SH-SY5Y (cell line): Measurements from ENCODE around the gene RHOBTB1.
A peak's percentile ranks its signal among the peaks of the same experiment; 100 is the strongest.

Source experiments
- GATA2 ChIP-seq: IDR thresholded peaks from 2 replicates; pipeline ENCODE4 v1.6.1; 2011; ENCODE audit warnings: mild to moderate bottlenecking, low read depth, low read length
- GATA3 ChIP-seq: IDR thresholded peaks from 2 replicates; pipeline ENCODE4 v1.6.1; 2011; ENCODE audit warnings: low read depth, mild to moderate bottlenecking, low read length, moderate library complexity

The RHOBTB1 gene

DNA sequence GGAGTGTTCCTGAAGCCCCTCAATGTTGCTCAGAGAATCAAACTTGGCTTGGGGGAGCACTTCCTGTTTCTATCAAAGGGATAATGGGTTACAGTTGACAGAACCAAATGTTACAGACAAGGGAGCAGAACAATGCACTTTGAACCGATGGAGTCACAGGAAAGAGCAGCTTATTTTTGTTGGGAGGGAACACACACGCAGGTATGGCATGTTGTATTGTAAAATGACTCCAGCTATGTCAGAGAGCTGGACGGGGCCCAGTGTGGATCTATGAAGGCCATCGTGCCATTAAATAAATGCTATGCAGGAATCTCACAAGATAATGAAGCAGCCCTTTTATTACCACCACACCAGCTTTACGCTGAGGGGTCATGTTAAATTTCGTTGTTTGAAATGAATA, 35.1 kb downstream of the RHOBTB1 start:
- TF ChIP-seq GATA3 (no peak), GATA2 (no peak)

DNA sequence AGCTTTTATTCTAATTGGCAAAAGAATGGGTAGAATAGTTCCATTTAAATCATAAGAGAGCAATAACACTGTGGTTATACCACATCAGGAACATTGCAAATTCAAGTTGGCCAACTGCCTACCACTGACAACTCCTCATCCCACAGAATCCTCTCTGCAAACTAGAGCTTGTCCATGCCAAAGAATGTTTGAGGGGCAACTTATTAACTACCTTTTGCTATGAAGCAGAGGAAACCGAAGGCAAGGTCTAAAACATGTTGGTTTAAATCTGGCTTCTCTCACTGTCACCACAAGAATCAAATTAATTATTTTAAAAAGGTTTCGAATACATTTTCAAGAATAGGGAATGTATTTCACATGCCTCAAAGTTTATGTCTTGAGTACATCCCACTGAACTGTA, 36.0 kb downstream of the RHOBTB1 start:
- TF ChIP-seq GATA2 (no peak), GATA3 (no peak)

DNA sequence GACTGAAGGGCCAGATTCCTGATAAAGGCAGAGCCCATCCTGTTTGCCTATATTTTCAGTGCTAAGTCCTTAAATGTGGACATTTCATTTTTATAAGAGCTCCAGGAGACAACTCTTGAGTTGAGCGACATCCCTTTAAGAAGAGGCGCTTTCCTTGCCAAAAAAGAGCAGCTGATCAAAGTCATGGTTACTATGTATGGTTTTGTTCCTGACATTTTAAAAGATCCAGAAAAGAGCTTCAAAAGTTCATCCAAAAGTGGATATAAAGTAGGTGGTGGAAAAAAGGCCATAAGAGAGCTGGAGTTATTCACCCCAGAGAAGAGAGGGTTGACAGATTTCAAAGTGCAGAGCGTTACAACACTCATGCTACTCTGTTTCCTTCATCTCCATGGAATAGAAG, 36.7 kb downstream of the RHOBTB1 start:
- no peak for TF ChIP-seq GATA3
- no peak for TF ChIP-seq GATA2

DNA sequence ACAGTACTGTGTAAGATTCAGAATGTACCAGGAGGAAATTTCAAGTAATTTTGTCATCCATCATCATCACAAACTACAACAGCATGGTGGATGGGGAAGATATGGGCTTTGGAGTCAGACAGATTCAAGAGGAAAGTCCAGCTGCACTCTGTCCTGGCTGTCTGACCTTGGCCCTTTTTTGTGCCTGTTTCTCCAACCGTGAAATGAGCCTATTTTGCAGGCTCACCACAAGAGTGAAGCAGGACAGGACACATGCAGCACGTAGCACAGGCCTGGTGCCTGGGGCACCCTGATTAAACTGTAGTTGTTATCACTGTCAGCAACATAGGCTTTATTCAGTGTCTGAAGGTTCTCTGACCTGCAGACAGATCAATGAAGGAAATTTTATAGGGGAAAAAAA, 37.6 kb downstream of the RHOBTB1 start:
- TF ChIP-seq GATA2: no peak
- no peak for TF ChIP-seq GATA3

DNA sequence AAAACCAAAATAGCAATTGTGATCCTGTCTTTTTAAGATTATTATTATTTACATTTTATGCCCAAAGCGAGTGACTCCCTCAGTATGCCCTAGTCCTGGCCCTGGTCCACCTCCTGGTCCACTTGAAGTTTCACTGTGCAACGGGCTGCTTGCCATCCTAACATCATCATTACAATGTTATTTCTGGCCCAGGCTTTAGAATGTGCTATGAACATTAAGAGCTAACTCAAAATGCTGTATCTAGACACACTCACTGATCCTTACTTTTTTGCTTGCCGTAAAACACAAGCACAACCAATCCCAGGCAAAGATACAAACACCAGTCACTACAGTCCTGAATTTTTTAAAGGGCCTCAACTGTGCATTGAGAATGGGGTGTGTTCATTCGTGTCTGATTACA, 38.4 kb downstream of the RHOBTB1 start:
- TF ChIP-seq GATA3: no peak
- no peak for TF ChIP-seq GATA2

DNA sequence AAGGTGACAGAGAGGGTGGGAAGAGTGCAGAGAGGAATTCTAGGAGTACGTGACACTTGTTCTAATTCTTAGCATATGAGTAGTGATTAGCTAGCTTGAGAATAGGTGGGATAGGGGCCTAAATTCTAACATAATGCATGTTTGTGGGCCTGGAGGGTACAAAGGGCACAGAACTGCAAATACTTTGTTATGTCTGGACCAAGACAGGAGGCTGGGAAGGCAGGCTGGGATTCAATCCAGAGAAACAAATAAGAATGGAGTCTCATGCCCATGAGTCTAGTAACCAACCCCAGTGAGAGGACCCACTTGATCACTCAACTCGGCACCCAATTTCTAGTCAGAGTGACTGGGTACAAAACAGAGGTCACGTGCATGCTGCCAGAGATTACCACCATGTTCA, 40.9 kb downstream of the RHOBTB1 start:
- TF ChIP-seq GATA3 (no peak), GATA2 (no peak)

DNA sequence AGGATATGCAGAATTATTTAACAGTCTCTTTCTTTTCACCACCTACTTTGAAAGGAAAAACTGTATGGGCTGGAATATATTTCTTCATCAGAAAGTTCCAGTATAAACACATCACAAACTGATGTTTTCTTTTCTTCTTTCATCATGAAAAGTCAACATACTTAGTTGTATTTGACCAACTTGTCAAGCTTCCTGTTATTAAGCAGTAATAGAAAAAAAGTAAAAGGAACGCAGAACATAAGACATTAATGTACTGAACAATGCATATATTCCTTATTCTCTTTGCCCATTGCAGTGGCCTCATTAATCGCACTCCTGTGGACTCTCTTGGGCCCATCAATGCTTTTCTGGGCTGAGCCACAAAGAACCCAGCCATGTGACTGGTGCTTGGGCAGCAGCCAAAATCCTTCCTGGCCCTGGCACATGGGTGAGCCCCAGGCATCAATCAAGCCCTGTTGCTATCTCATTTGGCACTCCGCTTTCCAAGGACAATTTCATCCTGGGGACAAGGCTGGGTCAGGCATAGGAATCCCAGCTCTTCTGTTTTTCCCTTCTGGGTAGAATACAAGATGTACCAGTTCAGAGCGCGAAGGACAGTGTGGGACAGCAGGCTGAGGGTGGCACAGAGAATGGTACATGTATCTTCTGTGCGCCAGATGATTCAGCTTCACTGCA, 42.3 kb downstream of the RHOBTB1 start:
- TF ChIP-seq GATA3 (no peak), GATA2 (peak; percentile 35)

DNA sequence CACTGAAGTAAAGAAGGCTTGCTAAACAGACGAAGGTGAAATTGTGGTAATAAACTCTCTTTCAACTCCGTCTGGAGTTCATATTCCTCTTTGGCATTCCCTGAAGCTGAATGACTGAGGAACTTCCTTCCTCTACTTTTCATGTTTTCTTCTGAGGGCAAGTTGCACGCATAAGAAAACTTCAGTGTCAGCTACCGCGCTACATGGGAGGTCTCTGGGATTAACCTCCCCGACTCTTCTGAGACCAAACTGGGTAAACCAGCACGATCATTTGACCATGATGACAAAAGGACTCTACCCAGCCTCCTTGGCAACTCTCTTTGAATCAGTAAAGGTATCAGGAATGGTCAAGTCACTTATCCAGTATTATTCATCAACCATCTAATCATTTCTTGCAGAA, 44.7 kb downstream of the RHOBTB1 start:
- TF ChIP-seq GATA3 (no peak), GATA2 (no peak)

DNA sequence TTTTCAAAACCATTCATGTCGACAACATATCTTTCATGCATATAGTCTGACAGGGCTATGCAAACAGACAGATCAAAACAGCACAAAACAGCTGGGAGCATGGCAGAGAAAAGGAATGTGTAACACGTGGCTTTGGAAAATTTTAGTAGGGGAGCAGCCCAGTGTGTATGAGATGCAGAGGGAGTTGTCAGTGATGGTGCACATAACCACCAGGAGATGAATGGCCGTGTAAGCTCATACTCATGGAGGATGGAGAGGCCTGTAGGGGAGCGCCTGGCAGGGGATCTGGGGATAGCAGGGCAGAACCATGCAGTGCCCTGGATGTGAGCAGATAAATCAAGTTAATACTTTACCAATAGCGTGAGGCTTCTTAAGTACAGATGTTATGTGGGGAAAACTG, 45.7 kb downstream of the RHOBTB1 start:
- TF ChIP-seq GATA3: no peak
- no peak for TF ChIP-seq GATA2

DNA sequence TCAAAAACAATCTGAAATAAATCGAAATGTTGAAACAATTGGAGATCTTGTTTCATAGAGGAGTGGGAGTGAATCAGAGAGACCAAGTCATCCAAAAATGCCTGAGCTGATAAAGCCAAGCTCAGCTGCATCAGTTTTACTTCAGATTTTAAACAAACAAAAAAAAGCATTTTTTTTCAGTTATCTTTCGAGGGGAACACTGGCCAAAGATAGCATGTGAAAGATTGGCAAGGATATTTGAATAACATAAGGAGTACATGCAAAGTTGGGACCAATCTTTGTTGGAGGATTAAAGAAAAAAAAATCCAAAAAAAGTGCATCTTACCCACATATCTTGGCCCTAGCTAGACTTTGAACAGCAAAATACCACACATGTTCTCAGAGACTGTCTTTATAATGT, 47.2 kb downstream of the RHOBTB1 start:
- no peak for TF ChIP-seq GATA2
- TF ChIP-seq GATA3: no peak

DNA sequence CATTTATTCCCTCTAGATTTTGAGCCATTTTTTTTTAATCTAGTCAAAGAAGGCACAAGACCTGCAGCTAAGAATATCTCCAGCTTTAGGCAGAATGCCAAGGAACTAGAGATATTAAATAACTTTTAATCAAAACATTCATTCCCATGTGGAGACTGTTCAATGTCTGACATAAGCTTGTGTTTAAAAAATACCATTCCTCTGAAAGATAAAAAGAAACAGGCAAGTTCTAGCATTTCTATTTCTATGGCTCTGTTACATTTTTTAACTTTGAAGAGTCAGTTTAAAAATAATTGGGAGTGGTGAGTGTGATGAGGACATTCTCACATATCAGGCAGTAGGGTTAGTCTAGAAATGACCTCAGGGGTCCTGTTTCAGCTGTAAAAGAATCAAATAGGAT, 48.0 kb downstream of the RHOBTB1 start:
- TF ChIP-seq GATA2 (no peak), GATA3 (no peak)

DNA sequence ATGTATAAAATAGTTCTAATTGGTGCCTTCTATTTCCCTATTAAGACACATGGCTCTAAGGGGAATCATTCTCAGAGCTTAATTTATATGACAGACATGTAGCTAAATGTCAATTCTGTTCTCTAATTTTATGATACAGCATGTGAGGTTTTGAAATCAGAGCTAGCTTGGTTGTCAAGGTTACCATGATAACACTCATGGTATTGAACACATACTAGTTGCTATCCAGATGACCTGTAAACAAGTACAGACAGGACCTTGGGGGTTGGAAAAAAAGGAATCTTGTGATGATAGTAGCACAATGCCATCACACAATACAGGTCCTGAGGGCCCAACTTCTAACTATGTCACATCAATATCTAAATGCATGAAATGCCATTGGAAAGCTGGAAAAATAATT, 49.2 kb downstream of the RHOBTB1 start:
- no peak for TF ChIP-seq GATA2
- no peak for TF ChIP-seq GATA3

DNA sequence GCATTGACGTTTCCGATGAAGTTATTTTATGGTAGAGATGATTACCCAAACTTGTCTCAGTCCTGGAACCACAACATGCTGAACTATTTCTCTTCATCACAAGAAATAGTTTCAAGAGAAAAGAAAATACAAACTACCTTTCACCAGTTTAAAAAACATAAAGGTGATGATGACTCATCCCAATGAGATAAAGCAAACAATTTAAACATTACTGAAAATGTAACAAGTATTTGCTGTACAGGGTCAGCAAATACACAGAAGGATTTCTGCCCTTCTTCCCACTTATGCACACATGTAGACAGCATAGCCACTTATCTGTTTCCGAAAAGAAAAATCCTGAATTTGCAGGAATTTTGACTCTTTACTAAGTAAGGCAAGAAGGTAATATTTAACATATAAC, 50.8 kb downstream of the RHOBTB1 start:
- TF ChIP-seq GATA3 (no peak), GATA2 (no peak)

DNA sequence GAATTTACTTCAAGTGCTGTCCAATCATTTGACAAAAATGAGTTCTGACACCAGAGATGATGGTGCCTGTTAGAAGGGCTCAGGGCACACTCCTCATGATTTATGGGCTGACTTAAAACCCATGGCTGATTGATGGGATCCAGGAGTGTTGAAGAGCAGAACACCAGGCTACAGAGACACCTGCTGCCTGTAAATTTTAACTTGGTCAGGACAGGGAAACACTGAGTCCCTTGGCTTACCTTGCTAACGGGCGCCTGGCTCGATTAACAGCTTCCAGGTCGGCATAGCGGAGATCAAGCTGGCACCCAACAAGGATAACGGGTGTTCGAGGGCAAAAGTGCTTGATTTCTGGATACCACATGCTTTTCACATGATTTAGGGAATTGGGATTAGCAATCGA, 51.4 kb downstream of the RHOBTB1 start:
- TF ChIP-seq GATA3 (no peak), GATA2 (no peak)

DNA sequence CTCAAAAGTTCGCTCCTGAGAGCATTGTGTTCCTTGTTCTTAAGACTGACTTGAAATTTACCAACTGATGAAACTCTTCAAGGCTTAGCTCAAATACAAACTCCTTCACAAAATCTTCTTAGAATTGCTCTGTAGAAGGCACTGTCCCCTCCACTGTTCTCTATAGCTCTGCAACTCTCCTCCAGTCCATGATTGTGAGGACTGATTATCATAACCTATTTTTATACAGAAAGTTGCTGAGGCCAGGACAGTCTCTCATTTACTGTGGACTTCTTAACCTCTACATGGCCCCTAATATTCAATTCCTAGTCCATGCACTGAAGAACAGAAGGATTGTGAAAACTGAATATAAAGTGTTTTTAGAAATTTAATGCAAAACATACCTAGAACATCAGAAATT, 53.2 kb downstream of the RHOBTB1 start:
- TF ChIP-seq GATA3 (no peak), GATA2 (no peak)

DNA sequence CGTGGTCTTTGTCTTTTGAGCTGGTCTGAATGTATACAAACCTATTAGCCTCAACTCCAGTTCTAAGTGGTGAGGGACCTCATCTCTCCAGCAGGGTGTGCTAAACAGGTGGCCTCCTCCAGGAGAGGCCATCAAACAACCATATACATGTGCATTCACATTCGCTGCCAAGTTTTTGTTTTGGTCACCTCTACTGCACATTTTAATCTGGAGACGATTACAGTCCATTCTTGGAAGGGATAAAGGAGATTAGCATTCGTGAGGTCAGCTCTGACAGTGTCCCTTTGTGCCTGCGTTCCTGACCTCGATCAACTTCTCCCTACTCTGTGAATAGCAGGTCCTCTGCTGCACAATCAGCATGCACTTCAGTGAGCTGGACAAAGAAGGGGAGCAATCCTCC, 60.8 kb downstream of the RHOBTB1 start:
- TF ChIP-seq GATA2 (no peak), GATA3 (no peak)

DNA sequence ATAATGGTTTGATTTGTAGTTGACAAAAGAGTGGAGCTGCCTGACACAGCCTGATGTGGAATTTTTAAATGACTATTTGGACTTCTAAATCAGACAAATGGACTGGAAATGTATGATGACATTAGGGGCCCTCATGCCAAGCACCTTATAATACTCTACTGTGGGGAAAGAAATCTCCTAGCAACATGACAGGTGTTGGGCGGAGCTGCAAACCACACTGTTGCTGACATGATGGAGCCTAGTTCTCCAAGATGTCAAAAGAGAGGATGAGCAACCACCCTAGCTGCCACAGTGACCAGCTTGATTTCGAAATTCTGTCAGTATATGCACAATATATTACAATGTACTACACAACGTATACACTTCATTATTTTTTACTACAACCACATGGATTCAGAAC, 65.8 kb downstream of the RHOBTB1 start:
- no peak for TF ChIP-seq GATA2
- TF ChIP-seq GATA3: no peak

DNA sequence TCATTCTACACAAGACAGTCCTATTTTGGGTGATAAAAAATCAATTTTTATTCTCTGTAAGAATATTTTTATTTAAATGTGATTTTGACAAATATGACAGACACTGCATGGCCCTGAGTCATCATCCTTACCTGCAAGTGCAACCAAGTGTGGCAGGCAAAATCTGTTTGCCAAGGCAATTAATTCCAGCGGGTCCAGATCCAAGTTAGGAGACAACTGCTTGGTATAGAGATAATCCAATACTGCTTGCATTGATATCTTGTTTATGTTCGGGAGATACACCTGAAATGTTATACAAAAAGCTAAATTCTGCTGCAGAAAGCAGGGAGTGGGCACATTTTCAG, 66.2 kb downstream of the RHOBTB1 start:
- TF ChIP-seq GATA3 (no peak), GATA2 (no peak)
